Natural killer cell (primary cell): Measurements from ENCODE around the gene A2M. TPM values are rescaled to one million over a fixed set of nuclear protein-coding genes. Genes with fewer than 3 reads are reported as not detected.

Source experiments
- ATAC-seq, 3 donors: fragments of 150-1000 bp in 2 of 3; fragments of 200-7000 bp in 1 of 3; cut with Tn5 transposase; 1 replicate in 1 of 3; 2 replicates in 2 of 3; pipeline ENCODE4 v1.10.0; 2021; ENCODE audit warnings: mild to moderate bottlenecking in 2 of 3, moderate library complexity in 2 of 3
- DNase-seq, 2 donors: peaks; one replicate each; pipeline versions ENCODE4 v3.0.0 to v3.0.0-alpha.2; 2013 to 2021; ENCODE audit warnings: mixed read lengths in 1 of 2
- H3K27ac ChIP-seq: one replicate; pipeline ENCODE4 v1.5.1; 2013; ENCODE audit warnings: mild to moderate bottlenecking, low read length
- H3K27me3 ChIP-seq: one replicate; pipeline ENCODE4 v1.6.1; 2013; ENCODE audit warnings: low read length; ENCODE audit not compliant: control insufficient read depth, insufficient read depth
- H3K36me3 ChIP-seq: one replicate; pipeline ENCODE4 v1.6.1; 2013; ENCODE audit warnings: low read length; ENCODE audit not compliant: control insufficient read depth, insufficient read depth
- H3K4me1 ChIP-seq: one replicate; pipeline ENCODE4 v1.6.1; 2013; ENCODE audit warnings: low read length; ENCODE audit not compliant: control insufficient read depth, insufficient read depth
- H3K4me3 ChIP-seq: one replicate; pipeline ENCODE4 v1.5.1; 2013; ENCODE audit warnings: low read length
- H3K9me3 ChIP-seq: one replicate; pipeline ENCODE4 v1.6.1; 2013; ENCODE audit warnings: low read length; ENCODE audit not compliant: control insufficient read depth, insufficient read depth
- H3K27ac Mint-ChIP-seq, 2 donors: one replicate each; pipeline ENCODE4 v1.8.0; 2022; ENCODE audit warnings: mild to moderate bottlenecking in 2 of 2, mixed read lengths in 2 of 2, moderate library complexity in 1 of 2
- H3K27me3 Mint-ChIP-seq, 2 donors: one replicate each; pipeline ENCODE4 v1.8.0; 2022; ENCODE audit warnings: low read depth in 2 of 2, mixed read lengths in 2 of 2
- H3K36me3 Mint-ChIP-seq: one replicate; pipeline ENCODE4 v1.8.0; 2022; ENCODE audit warnings: mixed read lengths
- H3K4me1 Mint-ChIP-seq, 2 donors: one replicate each; pipeline ENCODE4 v1.8.0; 2022; ENCODE audit warnings: mixed read lengths in 2 of 2
- H3K4me3 Mint-ChIP-seq: one replicate; pipeline ENCODE4 v1.8.0; 2022; ENCODE audit warnings: mild to moderate bottlenecking, moderate library complexity, mixed read lengths
- H3K9me3 Mint-ChIP-seq, 2 donors: one replicate each; pipeline ENCODE4 v1.8.0; 2022; ENCODE audit warnings: mixed read lengths in 2 of 2
- CTCF ChIP-seq: fragments of 200-600 bp; IDR thresholded peaks from one replicate; pipeline ENCODE4 v1.8.0; 2022; ENCODE audit warnings: antibody characterized with exemption
- WGBS: methylation state at CpG from one replicate; pipeline ENCODE4 v1.1.7; 2013; ENCODE audit warnings: missing lambda C conversion rate; ENCODE audit not compliant: insufficient coverage; 5-methylcytosine and 5-hydroxymethylcytosine counted together
- intact Hi-C: fragments of 100-400 bp; cut with micrococcal nuclease; formaldehyde crosslinking; loops from one replicate; pipeline ENCODE4 v1.14.2; 2022
- total RNA-seq, 4 donors: library from RNA; stranded (reverse); fragments of 120-200 nt in 1 of 4; gene quantifications; one replicate each; pipeline versions ENCODE4 v1.2.3 to v1.2.4, GENCODE V29; 2013 to 2022

The A2M gene
- total RNA-seq, 3 donors from 2014 or later (not counting 1 experiment from before 2014, with no cell fraction given), result 0.08 TPM; not detected in 2

DNA sequence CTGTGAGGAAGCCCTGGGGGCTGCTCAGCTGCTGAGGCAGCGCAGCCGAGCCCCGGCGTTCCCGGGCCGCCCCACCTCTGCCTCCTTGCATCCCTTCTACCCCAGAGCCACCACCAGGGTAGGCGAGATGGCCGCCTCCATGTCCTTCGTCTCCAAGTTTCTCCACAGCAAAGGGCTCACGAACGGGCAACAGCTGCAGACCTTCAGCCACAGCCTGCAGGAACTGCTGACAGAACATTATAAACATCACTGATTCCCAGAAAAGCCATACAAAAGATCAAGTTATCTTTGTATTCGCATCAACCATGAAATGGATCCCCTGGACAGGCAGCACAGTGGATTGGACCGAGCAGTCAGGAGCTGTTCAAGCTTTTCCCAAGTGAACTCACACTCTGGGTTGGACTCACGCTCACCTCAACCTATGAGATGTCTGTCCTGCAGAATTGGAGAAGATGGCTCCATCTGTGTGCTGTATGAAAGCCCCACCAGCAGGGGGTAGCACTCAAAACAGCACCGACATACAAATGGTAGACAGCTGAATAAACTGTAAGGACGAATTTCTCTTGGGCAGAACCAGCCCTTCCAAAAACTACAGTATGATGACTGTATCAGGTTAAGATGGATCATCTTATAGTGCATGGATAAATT lies 19.4 kb upstream of the A2M start:
- peak in 1 of 2 donors; percentile 8 for DNase-seq
- intact Hi-C loops, result no loop called here
- Mint-ChIP-seq H3K27ac (no peak overlapping the region), H3K9me3 (no peaks in the 10 kb centered on the region), H3K4me3 (no peak overlapping the region), H3K4me1 (peaks cover 19 to 23% of the 10 kb centered on the region in 2 donors), H3K36me3 (no peaks in the 10 kb centered on the region), H3K27me3 (peaks cover 0 to 3% of the 10 kb centered on the region in 2 donors)
- H3K9me3 ChIP-seq, result no peaks in the 10 kb centered on the region
- H3K27ac ChIP-seq, result no peak overlapping the region
- no peaks in the 10 kb centered on the region for H3K27me3 ChIP-seq
- H3K4me3 ChIP-seq, result no peak overlapping the region
- WGBS, result 95% methylated on average over 16 of the region's 16 CpGs
- peaks cover 15% of the 10 kb centered on the region for H3K36me3 ChIP-seq
- TF ChIP-seq CTCF, result no peak
- no peaks in the 10 kb centered on the region for H3K4me1 ChIP-seq
- ATAC-seq, result peak in 2 of 3 donors; percentile 29 to 30

- intact Hi-C loops, result no loop called here
- no peaks in the 10 kb centered on the region for H3K27me3 ChIP-seq
- peak overlapping the region; percentile 11 to 53 for H3K27ac Mint-ChIP-seq
- H3K4me1 Mint-ChIP-seq, result peaks cover 7 to 13% of the 10 kb centered on the region in 2 donors
- no peaks in the 10 kb centered on the region for H3K9me3 ChIP-seq
- no peaks in the 10 kb centered on the region for H3K36me3 Mint-ChIP-seq
- ATAC-seq (no peak), DNase-seq (no peak)
- WGBS, result no CpG with 5 or more reads among the region's 1 CpG
- H3K4me3 Mint-ChIP-seq, result no peak overlapping the region
- no peak overlapping the region for H3K27ac ChIP-seq
- peaks cover 17% of the 10 kb centered on the region for H3K36me3 ChIP-seq
- H3K4me3 ChIP-seq, result no peak overlapping the region
- H3K9me3 Mint-ChIP-seq, result no peaks in the 10 kb centered on the region
- H3K27me3 Mint-ChIP-seq, result no peaks in the 10 kb centered on the region
- no peaks in the 10 kb centered on the region for H3K4me1 ChIP-seq
- TF ChIP-seq CTCF, result no peak
These were observed 17.6 kb upstream of the A2M start for GRCh38 chr12:9133216-9133916.

DNA sequence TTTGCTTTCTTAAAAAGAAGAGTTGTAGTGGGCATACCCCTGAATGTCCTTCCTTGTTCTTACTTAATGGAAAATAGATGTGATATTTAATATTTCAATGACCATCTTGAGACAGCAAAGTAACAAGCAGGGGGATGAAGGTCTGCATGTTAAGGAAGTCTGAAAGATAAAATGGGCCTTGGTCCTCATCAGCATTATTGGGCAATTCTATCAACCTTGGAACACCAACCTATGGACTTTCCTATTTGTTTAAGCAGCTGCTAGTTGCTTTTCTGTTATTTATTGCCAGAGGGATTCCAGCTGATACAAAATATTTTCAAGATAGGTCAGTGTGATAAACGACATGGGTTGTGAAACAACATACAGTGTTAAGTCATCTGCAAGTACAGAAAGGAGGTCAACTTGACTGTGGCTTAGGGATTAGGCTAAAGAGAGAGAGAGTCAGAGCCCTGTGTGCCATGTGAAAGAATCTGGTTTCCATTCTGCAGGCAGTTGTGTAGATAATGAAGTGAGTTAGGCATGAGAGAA lies 16.4 kb upstream of the A2M start:
- TF ChIP-seq CTCF, result no peak
- Mint-ChIP-seq H3K27ac (no peak overlapping the region), H3K4me1 (peaks cover 7 to 13% of the 10 kb centered on the region in 2 donors), H3K4me3 (no peak overlapping the region), H3K27me3 (no peaks in the 10 kb centered on the region), H3K9me3 (no peaks in the 10 kb centered on the region), H3K36me3 (no peaks in the 10 kb centered on the region)
- Histone ChIP-seq H3K36me3 (peaks cover 29% of the 10 kb centered on the region), H3K27me3 (no peaks in the 10 kb centered on the region), H3K9me3 (no peaks in the 10 kb centered on the region), H3K27ac (no peak overlapping the region), H3K4me3 (no peak overlapping the region), H3K4me1 (no peaks in the 10 kb centered on the region)
- intact Hi-C loops, result no loop called here
- no peak for ATAC-seq
- DNase-seq, result no peak
- whole genome bisulfite sequencing, result 74% methylated on average over 1 of the region's 1 CpG
